ENCODE results near the gene SLC37A2. TPM values are rescaled to one million over a fixed set of nuclear protein-coding genes. Genes with fewer than 3 reads are reported as not detected.

The SLC37A2 gene
- total RNA-seq, 1 experiment from 2014 or later: 5.1 TPM

GRCh38 chr11:125056931-125057692 lies 6.0 kb upstream of the SLC37A2 start:
- no peak overlapping the region for H3K4me3 ChIP-seq (replicated peaks in 1 of 2; ENCODE audit: low read depth in 1 of 2, low read length in 2 of 2)
- H3K36me3 ChIP-seq (ENCODE audit: control insufficient read depth in 1 of 2, insufficient read depth in 2 of 2, low read length in 2 of 2): no peaks in the 10 kb centered on the region
- DNase-seq (ENCODE audit: low read depth, low spot score): no peak
- no peaks in the 10 kb centered on the region for H4K20me1 ChIP-seq (ENCODE audit: insufficient read depth)
- ChIA-PET RAD21 (ENCODE audit: low non-redundant PET in 1 of 2, low total read pairs in 2 of 2, uncharacterized antibody in 2 of 2, unreplicated experiment in 2 of 2) (no interaction called here), POLR2A (no interaction called here), CTCF (no interaction called here)
- H3K27me3 ChIP-seq (ENCODE audit: insufficient read depth, low read length): no peaks in the 10 kb centered on the region
- H2AFZ ChIP-seq (ENCODE audit: low read depth, low read length, poor library complexity, severe bottlenecking): no peak overlapping the region
- H3K27ac ChIP-seq (ENCODE audit: low read depth, low read length): no peak overlapping the region
- BruUV-seq (replicated peaks): no TSS peak
- no peak for ATAC-seq
- H3K79me2 ChIP-seq (ENCODE audit: insufficient read depth, low read length): no peaks in the 10 kb centered on the region
- no peaks in the 10 kb centered on the region for H3K9me3 ChIP-seq (ENCODE audit: control insufficient read depth in 1 of 2, insufficient read depth in 1 of 2, low read depth in 1 of 2, low read length in 2 of 2)
- H3K4me1 ChIP-seq (ENCODE audit: control insufficient read depth in 1 of 2, insufficient read depth in 2 of 2, low read length in 2 of 2): peaks cover 0 to 7% of the 10 kb centered on the region in 2 experiments; a peak in 1 of 4 replicates
- intact Hi-C loops (cut with micrococcal nuclease): no loop called here
- TF ChIP-seq ZNF274 (IDR thresholded peaks at IDR 0.05; ENCODE audit: low read depth, low read length) (no peak), CBX3 (IDR thresholded peaks at IDR 0.05; ENCODE audit: low read depth) (no peak), EZH2phosphoT487 (IDR thresholded peaks at IDR 0.05; ENCODE audit: borderline replicate concordance) (no peak), YY1 (IDR thresholded peaks at IDR 0.05; ENCODE audit: extremely low read depth, insufficient replicate concordance, low read depth, low read length) (no peak), SRF (IDR thresholded peaks at IDR 0.05; ENCODE audit: low read depth) (no peak), POLR2A (IDR thresholded peaks at IDR 0.05; ENCODE audit: borderline replicate concordance, extremely low read depth, insufficient read depth, insufficient read length) (no peak), POLR2AphosphoS5 (IDR thresholded peaks at IDR 0.05; ENCODE audit: low read depth, low read length) (no peak), ELF1 (IDR thresholded peaks at IDR 0.05; ENCODE audit: borderline replicate concordance, low read depth) (no peak), REST (IDR thresholded peaks at IDR 0.05; ENCODE audit: low read depth) (no peak), RAD21 (IDR thresholded peaks at IDR 0.05; ENCODE audit: low read depth) (no peak), SP1 (IDR thresholded peaks at IDR 0.05; ENCODE audit: low read depth) (no peak), FOSL1 (IDR thresholded peaks at IDR 0.05; ENCODE audit: low read depth) (no peak), TCF7L2 (IDR thresholded peaks at IDR 0.05; ENCODE audit: borderline replicate concordance, extremely low read depth, insufficient read depth, insufficient read length) (no peak), ZFX (IDR thresholded peaks at IDR 0.05) (no peak), CEBPB (IDR thresholded peaks at IDR 0.05; ENCODE audit: low read depth) (no peak), MAX (IDR thresholded peaks at IDR 0.05) (no peak), EZH2 (IDR thresholded peaks at IDR 0.05) (no peak)
- no peaks in the 10 kb centered on the region for H3K9me2 ChIP-seq (ENCODE audit: insufficient read depth)
- no peak overlapping the region for H3K9ac ChIP-seq (ENCODE audit: low read length)
- H3K4me2 ChIP-seq (ENCODE audit: low read length): no peak overlapping the region

All from HCT116 (cell line).